Right ventricle myocardium superior (tissue), 1 donor: ENCODE data around the gene RAB6B. TPM values are rescaled to one million over a fixed set of nuclear protein-coding genes. Genes with fewer than 3 reads are reported as not detected.
"Not testable (repeated sequence)": the region's sequence is repeated elsewhere in the genome, so short reads cannot be mapped to it uniquely, and the experiment has no call there.

Source experiments
- ATAC-seq: fragments of 200-7000 bp; cut with Tn5 transposase; one replicate; pipeline ENCODE4 v1.9.1; 2020; ENCODE audit warnings: mild to moderate bottlenecking; ENCODE audit not compliant: poor library complexity
- DNase-seq: peaks from one replicate; pipeline ENCODE4 v3.0.0-alpha.2; 2020
- intact Hi-C: fragments of 100-400 bp; cut with DNase I; formaldehyde crosslinking; loops from one replicate; pipeline ENCODE4 v1.11.2; 2022
- total RNA-seq: library from RNA; stranded (reverse); fragmentation: NEBNext Ultra II Directional; extraction: Animal tissue kit (Norgen Biotek cat#: 25700); gene quantifications from one replicate; pipeline ENCODE4 v1.2.1, GENCODE V29; 2021
- donor health status: DM: no; HTN: yes; CAD: no; lungs with severe emphysema.

The RAB6B gene
- total RNA-seq, 1 donor from 2014 or later: 48.5 TPM

GRCh38 chr3:133805384-133805701, 90.3 kb downstream of the RAB6B start:
- ATAC-seq (no peak), DNase-seq (no peak)
- intact Hi-C loops: no loop called here

DNA sequence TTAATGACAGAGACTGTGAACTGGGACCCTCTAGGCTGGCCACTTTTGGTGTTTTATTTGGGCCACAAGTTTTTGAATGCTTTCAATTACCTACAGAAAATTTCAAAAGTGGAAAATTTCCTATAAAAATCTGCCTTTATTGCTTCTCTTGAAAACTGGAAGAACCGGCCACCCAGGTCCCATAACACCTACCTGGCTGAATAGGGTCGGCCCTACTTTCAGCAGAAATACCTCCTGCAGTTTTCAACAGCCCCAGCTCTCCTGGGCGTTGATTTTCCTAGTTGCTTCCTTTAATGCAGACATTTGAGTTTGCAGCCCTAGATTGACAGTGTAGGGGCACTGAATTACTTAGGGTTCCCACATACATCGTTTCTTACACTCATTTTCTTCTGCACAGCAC, 90.8 kb downstream of the RAB6B start:
- intact Hi-C loops: no loop called here
- DNase-seq (no peak), ATAC-seq (no peak)

DNA sequence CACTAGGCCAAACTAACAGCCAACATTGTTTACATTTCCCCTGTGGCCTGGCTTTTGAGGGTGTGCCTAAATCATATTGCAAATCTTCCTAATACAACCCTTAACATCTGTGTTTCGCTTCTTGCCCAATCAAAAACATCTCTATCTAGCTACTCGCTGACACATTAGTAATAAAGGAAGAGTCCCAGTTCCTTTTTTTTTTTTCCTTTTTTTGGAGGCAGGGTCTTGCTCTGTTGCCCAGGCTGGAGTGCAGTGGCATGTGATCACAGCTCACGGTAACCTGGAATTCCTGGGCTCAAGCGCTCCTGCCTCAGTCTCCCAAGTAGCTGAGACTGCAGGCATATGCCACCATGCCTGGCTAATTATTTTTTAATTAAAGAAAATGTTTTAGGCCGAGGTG, 92.2 kb downstream of the RAB6B start:
- intact Hi-C loops: no loop called here
- ATAC-seq (no peak), DNase-seq (no peak)

DNA sequence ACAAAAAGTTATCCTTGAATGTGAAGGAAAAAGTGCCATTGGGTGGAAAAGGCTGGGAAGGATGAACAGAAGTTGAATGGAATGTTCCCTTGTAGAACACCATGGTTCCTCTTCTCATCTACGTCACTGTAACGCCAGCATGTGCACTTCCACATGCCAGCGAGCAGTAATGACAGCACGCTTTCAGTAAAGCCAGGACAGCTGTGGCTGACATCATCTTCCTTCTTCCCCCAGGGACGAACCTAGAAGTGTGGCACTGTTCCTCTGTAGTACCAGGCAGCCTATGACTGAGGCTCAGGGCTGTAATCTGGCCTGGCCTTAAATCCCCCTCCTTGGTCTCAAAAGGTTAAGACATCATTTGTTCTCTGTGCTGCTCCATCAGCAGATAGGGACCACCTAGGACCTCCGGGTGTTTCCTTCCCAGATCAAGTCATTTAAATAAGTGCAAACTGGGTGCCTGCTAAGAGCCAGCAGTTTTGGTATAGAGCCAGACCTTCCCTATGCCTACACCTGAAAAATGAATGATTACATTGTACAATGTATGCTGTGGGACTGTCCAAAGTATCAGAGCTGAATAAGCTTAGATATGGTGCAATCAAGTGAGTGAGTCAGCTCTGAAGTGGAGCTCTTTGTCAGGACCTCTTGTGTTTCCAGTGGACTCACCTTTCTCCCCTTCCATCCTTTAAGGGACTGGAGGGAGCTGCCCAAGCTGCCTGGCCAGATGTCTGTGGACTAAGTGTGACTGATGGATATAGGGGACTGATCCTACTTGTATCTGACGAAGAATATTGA, 95.7 kb downstream of the RAB6B start:
- DNase-seq: peak; percentile 42
- intact Hi-C loops: no loop called here
- peak; percentile 56 for ATAC-seq

DNA sequence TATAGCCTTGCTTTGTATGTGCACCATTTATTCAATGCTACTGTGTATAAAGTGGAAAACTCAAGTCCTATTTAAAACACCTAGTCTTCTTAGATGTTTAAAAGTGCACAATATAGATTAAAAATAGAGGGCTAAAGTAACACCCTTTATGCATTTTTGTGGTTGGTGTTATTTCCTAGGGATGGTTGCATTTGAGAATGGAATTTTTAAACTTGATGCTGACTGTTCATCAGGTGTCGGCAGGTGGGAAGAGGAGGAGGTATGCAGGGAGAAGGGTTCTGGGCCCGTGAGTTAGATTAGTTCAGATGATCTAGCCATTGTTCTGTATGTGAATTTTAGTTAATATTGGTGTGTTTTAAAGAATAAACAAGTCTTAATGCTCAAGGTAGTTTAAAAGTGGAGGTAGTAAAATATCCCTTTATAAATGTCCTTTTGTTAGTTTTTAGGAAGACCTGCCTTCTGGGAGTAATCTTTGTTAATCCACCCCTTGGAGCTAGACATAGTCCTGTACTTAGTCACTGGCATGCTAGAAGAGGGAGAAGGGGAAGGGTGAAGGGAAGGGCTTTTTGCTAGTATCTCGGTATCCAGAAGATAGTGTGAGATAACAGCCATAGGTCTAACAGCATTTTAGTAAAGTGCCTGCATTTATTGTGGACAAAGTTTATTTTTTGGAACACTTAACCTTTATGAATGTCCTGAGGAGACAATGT, 98.1 kb downstream of the RAB6B start:
- DNase-seq (no peak), ATAC-seq (no peak)
- intact Hi-C loops: no loop called here

DNA sequence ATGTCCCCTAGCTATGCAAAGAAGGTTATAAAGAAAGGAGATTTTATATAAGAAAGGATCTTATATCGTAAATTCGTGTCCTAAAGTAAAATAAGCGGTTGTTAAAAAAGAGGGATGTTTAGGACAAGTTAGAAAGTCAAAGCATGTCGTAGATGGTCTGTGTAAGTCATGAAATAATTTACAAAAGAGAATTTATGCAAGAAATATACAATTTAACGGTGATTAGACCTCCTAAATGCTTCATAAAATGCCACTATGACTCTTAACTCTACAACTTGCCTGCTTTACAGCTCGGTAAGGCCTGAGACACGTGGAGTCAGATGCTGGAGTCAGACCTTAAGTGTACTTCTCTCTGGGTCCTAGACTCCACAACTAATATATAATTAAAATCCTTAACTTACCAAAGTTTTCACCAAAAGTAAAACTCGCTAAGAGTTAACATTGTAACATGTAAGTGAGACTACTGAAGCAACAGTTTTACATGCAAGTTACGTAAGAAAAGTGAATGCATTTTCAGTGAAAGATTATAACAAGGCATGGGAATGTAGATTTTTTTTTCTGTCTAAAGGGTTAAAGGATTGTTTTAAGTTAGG, 103.4 kb downstream of the RAB6B start:
- intact Hi-C loops: no loop called here
- ATAC-seq (no peak), DNase-seq (no peak)

DNA sequence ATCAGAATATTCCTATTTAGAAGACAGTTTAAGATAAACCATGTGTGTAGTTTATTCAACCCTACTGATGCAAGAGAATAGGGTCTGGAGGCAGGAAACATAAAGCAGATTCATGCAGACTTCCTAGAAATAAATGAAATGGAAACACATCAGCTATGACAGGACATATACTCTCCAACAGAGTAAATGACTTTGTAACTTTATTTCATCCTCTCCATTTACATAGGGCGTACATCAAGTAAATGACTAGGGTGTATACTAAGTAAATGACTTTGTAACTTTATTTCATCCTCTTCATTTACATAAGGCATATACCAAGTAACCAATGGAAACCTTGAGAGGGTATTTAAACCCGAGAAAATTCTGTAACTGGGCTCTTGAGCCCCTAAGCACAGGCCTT, 107.7 kb downstream of the RAB6B start:
- DNase-seq (no peak), ATAC-seq (no peak)
- intact Hi-C loops: no loop called here

- ATAC-seq (no peak), DNase-seq (no peak)
- intact Hi-C loops: no loop called here
Observed at GRCh38 chr3:133783762-133784161, 111.9 kb downstream of the RAB6B start.

DNA sequence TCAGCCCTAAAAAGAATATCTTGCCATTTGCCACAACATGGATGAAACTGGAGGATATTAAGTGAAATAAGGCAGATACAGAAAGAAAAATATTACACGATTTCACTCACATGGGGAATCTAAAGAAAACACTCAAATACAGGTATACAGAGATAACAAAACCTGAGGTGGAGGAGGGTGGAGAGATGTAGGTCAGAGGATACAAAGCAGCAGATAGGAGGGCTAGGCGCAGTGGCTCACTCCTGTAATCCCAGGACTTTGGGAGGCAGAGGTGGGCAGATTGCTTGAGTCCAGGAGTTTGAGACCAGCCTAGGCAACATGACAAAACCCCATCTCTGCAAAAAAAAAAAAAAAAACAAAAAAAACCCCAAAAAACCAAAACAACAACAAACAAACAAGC, 113.2 kb downstream of the RAB6B start:
- DNase-seq (no peak), ATAC-seq (no peak)
- intact Hi-C loops: no loop called here

DNA sequence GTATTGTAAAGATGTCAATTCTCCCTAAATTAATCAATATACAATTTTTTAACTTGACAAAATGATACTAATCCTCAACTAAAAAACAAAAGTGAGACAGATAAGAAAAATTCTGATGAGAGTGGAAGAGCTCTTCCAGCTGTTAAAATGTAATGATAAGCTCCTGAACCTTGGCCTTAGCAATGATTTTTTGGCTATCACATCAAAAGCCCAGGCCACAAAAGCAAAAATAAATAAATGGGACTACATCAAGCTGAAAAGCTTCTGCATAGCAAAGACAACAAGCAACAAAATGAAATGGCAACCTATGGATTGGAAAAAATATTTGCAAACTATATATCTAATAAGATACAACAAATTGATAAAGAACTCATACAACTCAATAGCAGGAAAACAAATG, 114.1 kb downstream of the RAB6B start:
- ATAC-seq (no peak), DNase-seq (no peak)
- intact Hi-C loops: no loop called here

DNA sequence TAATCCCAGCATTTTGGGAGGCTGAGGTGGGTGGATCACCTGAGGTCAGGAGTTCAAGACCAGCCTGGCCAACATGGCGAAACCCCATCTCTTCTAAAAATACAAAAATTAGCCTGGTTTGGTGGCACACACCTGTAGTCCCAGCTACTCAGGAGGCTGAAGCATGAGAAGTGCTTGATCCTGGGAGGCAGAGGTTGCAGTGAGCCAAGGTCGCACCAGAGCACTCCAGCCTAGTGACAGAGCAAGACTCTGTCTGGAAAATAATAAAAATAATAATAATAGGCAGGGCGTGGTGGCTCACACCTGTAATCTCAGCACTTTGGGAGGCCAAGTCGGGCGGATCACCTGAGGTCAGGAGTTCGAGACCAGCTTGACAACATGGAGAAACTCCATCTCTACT, 114.9 kb downstream of the RAB6B start:
- DNase-seq, ATAC-seq, intact Hi-C loops: not testable (repeated sequence)

- DNase-seq: no peak
- no peak for ATAC-seq
- intact Hi-C loops: no loop called here
Observed at GRCh38 chr3:133779626-133780203, 116.0 kb downstream of the RAB6B start.

DNA sequence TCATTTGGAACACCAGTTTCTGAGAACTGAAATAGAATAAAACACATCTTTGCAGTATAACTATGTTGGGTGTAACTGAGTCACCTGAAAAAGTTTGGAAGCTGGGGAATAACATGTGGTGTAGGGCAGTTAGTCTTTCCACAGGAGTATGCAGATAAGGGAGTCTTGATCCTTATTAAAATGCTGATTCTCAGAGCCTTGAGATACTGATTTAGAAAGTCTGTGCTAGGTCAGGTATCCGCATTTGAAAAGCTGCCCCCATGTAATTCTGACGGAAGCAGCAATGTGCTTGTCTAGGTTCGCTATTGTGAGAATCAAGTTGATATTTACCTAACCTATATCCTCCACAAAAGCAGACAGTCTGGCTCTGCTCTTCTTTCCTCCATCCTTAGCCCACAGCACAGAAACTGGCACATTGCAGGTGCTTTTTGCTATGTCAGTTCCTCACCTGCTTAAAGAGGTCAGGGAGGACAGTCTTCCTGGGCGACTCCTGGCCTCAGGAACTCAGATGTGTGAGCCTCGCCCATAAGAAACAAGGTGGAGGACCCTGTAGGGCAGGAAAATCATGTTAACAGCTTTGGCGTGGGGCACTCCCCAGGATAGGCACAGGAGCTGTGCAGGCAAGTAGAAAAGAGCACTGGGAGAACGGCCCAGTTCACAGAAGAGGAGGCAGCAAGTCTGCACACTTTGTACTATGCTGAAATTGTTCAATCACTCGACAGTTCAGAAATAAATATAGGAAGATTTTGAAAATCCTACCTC, 117.7 kb downstream of the RAB6B start:
- intact Hi-C loops: no loop called here
- no peak for DNase-seq
- ATAC-seq: no peak

GRCh38 chr3:133776794-133777438, 118.8 kb downstream of the RAB6B start:
- no peak for ATAC-seq
- intact Hi-C loops: no loop called here
- no peak for DNase-seq

- DNase-seq (no peak), ATAC-seq (no peak)
- intact Hi-C loops: no loop called here
Observed at GRCh38 chr3:133775835-133776234, 119.8 kb downstream of the RAB6B start.

GRCh38 chr3:133775309-133775708, 120.4 kb downstream of the RAB6B start:
- ATAC-seq (no peak), DNase-seq (no peak)
- intact Hi-C loops: no loop called here
